ENCODE measurements around the gene ARL2. TPM values are rescaled to one million over a fixed set of nuclear protein-coding genes. Genes with fewer than 3 reads are reported as not detected.

The ARL2 gene
- total and polyA plus RNA-seq, 2 donors (not counting 3 experiments of a cell fraction or from before 2014, with no cell fraction given): 109 to 259 TPM

- Histone ChIP-seq H3K4me2 (ENCODE audit: insufficient read depth, low read length) (no peak overlapping the region), H3K79me2 (ENCODE audit: control insufficient read depth, insufficient read depth, low read length) (no peaks in the 10 kb centered on the region), H3K4me1 (ENCODE audit: control insufficient read depth, extremely low read depth, insufficient read depth, low read length) (peaks cover 14% of the 10 kb centered on the region), H3K9me1 (replicated peaks; ENCODE audit: control insufficient read depth, extremely low read depth, insufficient read depth, low read length) (no peaks in the 10 kb centered on the region), H3K27ac (ENCODE audit: insufficient read depth, low read depth, low read length) (no peak overlapping the region), H2AFZ (ENCODE audit: low read depth, low read length) (no peak overlapping the region), H3K9ac (replicated peaks; ENCODE audit: extremely low read depth, insufficient read depth, low read length) (no peak overlapping the region), H3K27me3 (ENCODE audit: control insufficient read depth in 2 of 2, insufficient read depth in 2 of 2, low read length in 2 of 2) (no peaks in the 10 kb centered on the region), H3K9me3 (replicated peaks; ENCODE audit: control insufficient read depth, insufficient read depth, low read length) (no peaks in the 10 kb centered on the region), H4K20me1 (replicated peaks; ENCODE audit: control insufficient read depth, extremely low read depth, insufficient read depth, low read length) (no peaks in the 10 kb centered on the region), H3K4me3 (replicated peaks in 1 of 3; ENCODE audit: insufficient read depth in 1 of 3, low read depth in 1 of 3, low read length in 3 of 3) (no peak overlapping the region), H3K36me3 (ENCODE audit: control insufficient read depth in 2 of 2, extremely low read depth in 1 of 2, insufficient read depth in 2 of 2, low read length in 2 of 2) (no peaks in the 10 kb centered on the region)
- DNase-seq (ENCODE audit: low read depth, low spot score) (no peak), FAIRE-seq (no peak)
- intact Hi-C loops (cut with micrococcal nuclease) (no loop called here), dilution Hi-C loops (cut with MboI; ENCODE audit: extremely low pct_ligation_motif_present, low sequenced_read_pairs) (no loop called here)
- no peak for TF ChIP-seq MAX (IDR thresholded peaks at IDR 0.05; ENCODE audit: insufficient read depth, insufficient read length)
- no peak for TF ChIP-seq JUN (IDR thresholded peaks at IDR 0.05; ENCODE audit: borderline replicate concordance, insufficient read depth, insufficient read length, low read depth)
- no peak for TF ChIP-seq GATA2 (IDR thresholded peaks at IDR 0.05; ENCODE audit: insufficient read depth, insufficient read length, low read depth, low read length)
- TF ChIP-seq EZH2 (IDR thresholded peaks at IDR 0.05; ENCODE audit: borderline replicate concordance, low read depth, low read length, severe bottlenecking): no peak
- TF ChIP-seq MYC (IDR thresholded peaks at IDR 0.05; ENCODE audit: low read depth, low read length): no peak
- TF ChIP-seq POLR2A (IDR thresholded peaks at IDR 0.05; ENCODE audit: low read depth, low read length): no peak
- no peak for TF ChIP-seq POLR2AphosphoS5 (IDR thresholded peaks at IDR 0.05; ENCODE audit: insufficient read depth, low read depth, low read length)
- no peak for TF ChIP-seq CTCF (IDR thresholded peaks at IDR 0.05; ENCODE audit: extremely low read depth in 1 of 2, insufficient read depth in 1 of 2, low read depth in 1 of 2, low read length in 2 of 2)
- no peak for TF ChIP-seq FOS (IDR thresholded peaks at IDR 0.05; ENCODE audit: borderline replicate concordance, insufficient read depth, low read length)
- ChIA-PET CTCF (no interaction called here), POLR2A (no interaction called here)
- no TSS peak for BruUV-seq (replicated peaks)
Observed at GRCh38 chr11:64994318-64994717, 19.6 kb upstream of the ARL2 start.
